HG03196 (cell line): ENCODE measurements around the gene FCN1.

Experiments used
- ATAC-seq: cut with Tn5 transposase; IDR thresholded peaks from one replicate; pipeline ENCODE4 v1.9.1; 2021; ENCODE audit not compliant: unreplicated experiment

FCN1 gene

DNA sequence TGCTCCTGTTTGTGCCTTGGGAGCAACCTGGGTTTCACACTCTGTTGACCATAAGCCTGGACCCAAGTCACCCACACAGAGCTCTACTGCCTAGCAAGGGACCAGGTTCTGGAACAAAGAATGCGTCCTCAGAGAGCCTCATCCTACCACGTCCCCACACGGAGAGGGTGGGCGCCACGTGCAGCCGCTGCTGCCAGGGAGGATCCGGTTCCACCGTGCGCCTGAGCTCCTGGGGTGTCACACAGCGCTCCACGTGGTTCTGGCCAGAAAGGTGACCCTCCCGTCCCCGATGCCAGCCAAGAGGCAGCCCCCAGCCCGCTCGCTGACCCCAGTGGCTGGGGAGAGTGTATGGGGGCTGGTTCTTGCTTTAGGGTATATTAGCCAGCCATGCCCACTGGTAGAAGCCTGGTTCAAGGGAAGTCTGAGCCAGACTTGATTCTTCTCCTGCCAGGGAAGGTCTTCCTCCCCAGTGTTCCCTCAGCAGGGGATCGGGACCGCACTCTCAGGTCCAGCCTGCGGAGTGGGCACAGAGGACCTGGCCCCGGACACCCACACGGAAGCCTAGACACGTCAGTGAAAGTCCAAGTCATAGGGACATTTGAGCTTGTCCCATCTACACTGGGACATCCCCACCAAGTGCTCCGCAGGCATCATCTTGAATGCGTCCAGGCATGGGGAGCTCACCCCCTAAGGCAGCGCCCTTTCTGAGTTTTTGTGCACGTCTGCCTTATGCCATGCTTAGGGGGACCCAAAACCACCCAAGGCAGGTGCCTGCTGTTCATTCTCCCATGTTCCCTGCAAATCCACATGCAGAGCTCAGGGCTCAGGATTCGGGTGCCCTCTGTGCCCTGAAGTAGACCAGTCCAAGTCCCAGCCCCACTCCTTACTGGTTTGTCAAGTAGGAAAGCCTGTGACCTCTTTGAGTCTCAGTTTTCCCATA is 2.4 kb downstream of the FCN1 start:
- no peak for ATAC-seq

DNA sequence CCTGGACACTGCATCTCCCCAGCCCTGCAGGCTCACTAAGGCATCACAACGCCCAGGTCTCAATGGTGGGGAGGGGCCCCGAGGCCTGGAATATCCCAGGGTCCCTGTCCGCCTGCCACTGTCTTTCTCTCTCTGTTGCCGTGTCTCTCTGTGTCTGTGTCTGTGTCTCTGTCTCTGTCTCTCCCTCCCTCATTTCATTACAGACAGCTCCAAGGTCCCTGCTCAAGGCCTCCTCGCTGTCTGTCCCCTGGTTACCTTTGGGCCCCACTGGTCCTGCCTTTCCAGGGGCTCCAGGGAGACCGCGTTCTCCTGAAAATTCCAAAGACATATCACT is 3.2 kb downstream of the FCN1 start:
- no peak for ATAC-seq

DNA sequence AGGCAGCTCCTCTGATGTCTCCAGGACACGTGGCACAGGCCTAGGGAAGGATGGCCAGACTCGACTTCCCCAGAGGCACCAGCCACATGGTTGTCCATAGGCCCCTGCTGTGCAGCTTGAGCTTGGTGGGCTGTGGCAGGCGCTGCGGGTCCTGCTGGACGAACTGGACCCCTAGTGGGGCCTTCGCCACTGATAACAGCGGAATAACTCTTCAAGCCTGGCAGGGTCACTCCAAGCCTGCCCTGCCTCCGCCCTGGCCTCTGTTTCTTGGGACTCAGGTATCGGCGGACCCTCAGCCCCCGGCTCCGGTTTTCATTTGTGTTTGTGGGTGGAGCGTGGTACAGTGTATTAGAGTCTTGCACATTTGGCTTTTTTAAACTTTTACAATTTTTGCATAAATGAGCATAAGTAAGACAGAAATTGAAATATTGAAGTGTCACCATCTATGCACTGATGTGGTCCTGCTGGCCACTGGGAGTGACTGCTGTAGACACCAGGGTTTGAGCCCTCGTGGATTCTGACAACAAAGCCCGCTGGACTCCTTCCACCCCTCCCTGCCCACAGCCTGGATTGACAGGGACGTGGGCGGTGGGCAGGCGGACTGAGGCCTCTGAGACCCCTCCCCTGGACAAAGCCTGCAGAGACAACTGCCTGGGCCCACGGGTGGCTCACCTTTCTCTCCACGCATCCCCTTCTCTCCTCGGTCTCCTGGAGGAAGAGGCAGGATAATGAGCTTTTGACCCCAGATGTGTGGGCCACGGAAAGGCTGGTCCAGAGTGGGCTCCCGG is 3.8 kb downstream of the FCN1 start:
- ATAC-seq: no peak

DNA sequence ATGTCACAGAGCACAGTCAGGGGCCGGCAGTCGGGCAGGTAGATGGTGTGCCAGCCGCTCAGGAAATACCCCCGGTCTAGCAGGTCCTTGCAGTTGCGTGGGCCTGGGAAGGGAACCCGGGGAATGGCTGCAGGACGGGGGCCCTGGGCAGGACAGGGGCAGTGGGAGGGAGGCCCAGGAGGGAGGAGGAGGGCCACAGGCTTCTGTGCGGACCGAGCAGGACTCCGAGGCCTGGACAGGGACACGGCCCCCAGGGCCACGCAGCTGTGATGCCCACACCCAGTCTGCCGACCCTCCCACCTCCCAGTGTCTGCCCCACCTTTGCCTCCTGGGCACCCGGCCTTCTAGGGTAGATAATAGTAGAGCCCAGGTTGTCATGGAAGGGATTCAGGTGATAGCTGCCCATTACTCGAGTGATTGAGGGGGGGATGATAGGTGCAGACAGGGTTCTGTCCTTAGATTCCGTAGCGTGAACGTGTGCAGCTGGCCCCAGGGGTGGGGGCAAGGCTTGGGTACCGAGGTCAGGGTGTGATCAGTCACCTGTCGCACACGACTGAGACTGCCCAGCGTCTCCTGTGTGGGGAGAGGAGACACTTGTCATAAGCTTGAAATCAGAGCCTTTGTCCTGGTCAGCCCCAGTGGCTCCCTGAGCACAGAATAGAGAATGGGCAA is 4.5 kb downstream of the FCN1 start:
- ATAC-seq: no peak

DNA sequence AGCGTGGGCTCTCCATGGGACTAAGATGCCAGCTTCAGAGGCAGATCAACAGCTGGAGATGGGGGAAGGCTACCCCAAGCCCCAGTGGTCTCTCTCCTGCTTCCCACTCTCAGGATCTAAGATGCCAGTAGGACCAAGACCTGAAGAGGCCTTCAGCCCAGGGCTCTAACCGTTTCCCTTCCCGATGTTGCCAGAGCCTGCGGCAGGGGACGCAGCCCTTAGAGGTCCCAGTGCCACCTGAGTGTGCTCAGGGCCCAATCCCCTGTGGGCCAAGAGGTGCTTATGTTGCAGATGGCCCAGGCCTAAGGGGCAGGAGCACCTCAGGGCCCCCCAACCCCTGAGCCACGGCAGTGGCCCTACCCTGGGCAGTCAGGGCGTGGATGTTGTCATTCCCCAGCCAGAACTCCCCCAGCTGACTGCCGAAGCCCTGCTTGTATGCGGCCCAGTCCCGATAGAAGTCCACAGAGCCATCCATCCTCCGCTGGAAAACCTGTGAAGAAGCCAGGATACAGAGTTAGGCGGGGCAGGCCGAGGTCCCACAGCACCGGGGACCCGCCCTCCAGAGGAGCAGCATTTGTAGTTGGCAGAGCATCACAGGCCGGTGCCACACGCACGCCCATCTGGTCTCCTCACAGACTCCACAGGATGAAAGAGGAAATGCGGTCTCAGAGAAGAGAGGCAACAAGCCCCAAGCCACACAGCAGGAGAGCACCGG is 5.4 kb downstream of the FCN1 start:
- ATAC-seq: no peak

DNA sequence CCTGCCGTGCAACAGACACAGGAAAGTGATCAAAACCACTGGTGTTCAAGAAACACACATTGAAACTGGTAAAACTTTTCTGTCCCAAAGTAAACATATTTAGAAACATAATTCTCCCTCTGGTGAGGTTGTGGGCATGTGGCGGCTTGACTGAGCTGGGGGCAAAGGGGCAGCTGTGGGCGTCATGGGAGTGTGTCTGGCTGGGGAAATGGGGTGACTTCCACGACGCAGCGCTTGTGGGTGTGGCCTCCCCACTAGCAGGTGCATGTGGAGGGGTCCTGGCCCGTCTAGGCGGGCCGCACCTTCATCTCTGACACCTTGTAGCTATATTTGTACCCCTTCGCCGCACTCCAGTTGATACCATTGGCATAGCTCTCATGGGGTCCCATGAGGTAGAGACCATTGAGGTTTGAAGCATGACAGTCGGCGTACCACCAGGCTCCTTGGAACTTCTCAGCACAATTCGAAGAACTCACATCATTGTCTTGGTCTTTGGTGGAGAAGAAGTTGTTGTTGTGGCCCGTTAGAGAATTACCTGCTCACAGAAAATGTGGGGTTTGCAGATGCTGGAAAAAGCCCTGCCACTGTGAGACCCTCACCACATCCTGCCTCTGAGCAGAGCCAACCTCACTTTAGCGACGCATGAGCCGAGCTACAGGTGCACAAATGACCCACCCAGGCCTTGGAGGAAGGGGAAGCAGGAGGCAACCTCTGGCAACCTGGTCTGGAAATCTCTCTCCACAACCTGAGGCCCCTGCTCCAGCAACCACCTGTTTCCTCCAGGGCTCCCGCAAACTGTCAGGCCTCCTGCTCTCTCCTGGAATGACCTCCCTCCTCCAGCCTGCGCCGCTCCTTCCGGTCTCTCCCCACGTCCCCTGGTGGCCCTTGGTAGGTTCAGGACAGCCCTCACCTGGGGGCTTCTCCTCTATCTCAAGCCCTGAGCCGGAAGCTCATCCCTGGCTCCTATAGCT is 7.9 kb downstream of the FCN1 start:
- no peak for ATAC-seq

DNA sequence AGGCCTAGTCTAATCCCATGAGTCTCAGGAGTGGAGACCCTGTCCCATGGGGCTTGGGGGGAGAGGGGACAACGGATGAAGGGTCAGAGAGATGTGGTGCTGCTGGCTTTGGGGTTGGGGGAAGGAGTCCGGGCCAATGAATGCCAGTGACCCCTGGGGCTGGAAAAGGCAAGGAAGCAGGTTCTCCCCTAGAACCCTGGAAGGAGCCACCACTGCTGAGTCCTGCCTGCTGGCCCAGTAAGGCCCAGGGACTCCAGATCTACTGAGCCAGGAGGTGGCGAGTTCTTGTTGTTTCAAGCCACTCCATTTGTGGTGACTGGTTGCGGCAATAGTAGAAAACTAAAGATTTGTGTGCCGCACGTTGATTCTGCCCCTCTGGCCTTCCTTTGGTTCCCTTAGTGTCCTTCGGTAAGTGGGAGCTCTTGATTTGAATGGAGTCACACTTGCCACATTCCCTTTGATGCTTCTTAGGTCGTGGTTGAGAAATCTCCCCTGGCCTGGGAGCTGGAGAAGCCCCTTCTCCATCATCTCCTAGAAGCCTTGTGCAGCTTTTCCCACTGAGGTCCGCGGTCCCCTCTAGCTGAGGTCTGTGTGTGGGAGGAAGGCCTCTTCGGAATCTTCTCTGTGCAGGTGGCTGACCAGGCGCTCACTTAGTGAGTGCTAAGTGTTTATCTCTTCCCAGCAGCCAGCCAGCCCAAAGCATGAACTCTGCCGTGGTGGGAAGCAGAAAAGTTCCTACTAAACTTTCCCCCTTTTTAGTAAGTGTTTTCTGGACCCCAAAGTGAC is 9.0 kb downstream of the FCN1 start:
- ATAC-seq: no peak

DNA sequence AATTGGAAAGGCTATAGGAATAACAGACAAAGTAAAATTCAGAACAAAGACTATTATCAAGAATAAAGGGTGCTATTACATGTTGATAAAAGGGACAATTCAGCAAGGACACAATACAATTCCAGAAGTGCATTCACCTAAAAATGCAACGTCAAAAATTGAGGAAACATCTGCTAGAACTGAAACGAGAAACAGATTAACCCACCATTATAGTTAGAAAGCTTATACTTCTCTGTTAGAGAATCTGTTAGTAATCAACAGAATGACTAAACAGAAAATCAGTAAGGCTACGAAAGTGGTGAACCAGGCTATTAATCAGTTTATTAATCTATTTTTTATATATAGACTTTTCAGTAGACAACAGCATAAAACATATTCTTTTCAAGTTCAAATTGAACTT is 14.8 kb downstream of the FCN1 start:
- ATAC-seq: no peak

DNA sequence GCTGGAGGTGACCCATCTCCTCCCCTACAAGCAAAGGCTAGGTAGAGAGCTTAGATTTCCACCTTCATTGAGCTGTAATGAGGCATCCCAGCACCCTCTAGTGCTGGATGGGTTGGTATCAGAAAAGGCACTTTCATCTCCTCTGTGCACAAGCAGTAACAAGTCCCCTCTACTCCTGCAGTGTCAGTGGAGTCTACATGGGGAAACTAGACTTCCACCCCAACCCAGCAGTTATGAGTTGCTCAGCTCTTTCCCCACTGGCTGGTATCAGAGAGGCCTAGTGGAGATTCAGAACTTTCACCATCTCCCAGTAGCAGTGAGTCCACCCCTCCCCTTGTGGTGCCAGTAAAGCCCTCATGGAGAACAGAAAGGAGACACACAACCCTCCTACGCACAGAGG is 17.9 kb downstream of the FCN1 start:
- ATAC-seq: no peak

DNA sequence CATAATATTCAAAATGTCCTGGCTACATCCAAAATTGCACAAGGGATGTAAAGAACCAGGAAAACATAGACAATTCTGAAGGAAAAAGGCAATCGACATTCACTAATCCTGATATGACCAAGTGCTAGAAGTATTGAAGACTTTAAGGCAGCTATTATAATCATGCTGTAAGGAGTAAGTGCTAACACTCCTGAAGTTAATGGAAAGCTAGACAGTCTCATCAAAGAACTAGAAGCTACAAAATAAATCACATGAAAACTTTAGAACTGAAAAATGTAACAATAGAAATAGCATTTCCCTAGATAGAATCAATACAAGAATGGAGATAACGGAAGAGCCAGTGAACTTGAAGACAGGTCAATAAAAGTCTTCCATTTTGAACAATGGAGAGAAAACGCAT is 18.5 kb downstream of the FCN1 start:
- ATAC-seq: no peak

DNA sequence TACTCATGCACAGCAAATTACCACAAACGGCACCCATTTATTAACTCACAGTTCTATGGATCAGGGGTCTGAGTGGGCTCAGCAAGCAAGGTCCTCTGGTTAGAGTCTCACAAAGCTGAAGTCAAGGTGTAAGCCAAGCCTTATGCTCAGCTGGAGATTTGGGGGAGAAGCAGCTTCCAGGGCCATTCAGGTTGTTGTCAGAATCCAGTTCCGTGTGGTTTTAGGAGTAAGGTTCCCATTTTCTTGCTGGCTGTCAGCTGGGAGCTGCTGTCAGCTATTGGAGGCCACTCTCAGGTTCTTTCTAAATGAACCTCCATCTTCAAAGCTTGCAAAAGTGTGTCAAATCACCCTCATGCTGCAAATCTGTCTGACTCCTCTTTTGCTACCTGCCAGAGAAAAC is 19.4 kb downstream of the FCN1 start:
- no peak for ATAC-seq

DNA sequence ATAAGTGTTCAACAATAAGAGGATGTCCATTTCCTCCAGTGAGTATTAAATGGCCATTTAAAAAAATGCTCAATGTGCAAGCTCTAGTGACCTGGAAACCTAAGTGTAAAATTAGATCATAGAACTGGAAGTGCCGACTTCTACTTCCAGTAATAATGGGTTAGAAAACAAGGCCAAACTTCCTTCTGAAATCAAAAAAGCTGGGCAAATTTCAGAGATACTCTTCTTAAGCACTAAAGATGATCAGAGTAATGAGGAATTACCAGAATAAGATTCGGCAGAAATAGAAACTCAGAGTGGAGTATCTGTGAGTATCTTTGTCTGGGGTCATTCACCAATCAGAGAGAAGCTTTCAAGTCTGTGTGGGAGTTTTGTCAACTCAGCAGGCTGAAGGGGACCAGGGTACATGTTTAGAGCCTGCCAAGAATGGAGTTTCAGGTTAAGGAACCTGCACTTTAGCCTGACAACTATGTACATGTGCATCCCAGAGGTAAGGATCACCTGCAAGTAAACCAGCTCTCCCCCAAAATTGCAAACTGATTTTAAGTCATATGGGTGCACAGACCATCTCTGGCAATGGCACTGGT is 20.0 kb downstream of the FCN1 start:
- no peak for ATAC-seq

DNA sequence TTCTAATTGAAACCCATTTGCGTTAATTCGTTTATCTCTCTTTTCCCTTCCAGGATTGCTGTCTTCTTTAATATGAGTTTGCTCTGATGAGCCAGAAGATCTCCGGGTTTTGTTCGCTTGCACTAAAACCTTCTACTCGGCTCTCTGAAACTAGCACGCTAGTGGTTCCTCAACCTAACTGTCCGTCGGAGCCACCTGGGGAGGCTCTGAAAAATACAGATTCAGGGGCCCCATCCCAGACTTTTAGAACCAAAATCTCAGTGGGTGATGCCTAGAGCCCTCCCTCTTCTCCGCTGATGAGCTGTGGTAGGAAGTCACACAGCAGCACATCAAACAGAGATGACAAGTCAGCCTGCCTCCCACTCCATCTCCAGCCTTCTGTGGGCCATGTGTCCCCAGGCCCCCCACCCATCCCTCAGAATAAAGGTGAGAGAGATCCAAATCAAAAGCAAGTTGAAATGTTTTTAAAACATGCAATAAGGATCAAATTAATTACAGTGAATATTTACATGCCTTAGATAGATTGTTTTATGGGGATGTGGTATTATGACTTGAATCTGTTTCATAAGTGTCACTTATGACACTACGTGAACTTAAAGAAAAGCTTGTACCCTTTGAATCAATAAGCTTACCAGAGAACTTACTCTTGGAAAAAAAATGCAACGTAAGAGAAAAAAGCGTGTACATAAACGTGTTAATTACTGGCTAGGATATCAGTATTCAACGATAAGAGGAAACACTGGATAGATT is 20.7 kb downstream of the FCN1 start:
- ATAC-seq: no peak

DNA sequence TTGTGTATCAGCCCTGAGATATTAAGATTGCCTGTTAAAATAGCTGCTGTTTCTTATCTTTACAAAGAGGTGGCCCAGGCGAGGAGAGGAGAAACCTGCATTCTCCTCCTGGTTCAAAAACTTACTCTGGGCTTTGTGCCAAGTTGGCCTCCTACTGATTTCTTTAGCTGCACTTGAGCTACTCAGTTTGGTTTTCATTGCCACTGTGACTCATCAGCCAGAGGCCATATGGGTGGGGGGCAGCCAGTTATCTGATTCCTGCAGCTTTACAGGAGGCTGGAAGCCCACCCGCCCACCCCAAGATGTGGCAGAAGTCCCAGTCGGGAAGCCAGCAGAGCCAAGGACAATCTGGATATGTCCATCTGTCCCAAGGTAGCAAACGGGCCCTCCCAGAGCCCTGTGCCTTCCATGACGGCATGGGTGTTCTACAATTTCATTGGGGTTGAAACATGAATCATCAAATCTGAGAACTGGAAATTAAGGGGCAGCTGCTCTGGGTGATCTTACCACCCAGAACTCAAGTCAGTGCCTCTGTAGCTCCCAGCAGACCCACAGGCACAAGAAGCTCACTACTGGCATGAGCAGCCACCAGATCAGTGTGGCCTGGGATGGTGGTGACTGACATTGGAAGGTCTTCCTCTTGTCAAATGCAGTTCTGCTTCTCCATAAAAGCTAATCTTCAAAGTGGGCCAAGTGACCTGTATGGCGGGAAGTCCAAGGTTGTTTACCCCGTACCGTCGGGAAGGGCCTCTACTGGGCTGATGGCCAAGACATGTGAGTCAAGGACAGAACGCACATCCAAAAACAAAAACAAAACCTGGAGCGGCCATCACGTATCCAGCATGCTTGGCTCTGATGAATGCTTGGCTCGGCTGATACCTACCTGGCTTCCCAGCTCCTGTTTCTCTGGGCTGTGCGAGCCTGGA is 21.5 kb downstream of the FCN1 start:
- ATAC-seq: no peak

DNA sequence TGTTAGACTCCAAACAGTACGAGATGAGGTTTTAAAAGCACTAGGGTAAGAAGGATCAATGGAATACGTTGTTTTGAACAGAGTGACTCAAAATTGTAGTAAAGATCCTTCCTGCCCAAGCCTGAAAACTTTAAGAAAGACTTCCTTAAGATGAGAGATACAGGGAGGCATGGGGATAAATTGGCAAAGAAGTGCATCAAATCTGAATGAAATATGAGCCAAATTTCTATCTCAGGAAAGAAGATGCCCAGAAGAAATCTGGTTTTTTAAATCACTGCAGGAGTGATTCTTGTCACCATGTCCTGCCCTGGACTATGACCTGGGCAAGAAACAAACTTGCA is 22.2 kb downstream of the FCN1 start:
- ATAC-seq: no peak

DNA sequence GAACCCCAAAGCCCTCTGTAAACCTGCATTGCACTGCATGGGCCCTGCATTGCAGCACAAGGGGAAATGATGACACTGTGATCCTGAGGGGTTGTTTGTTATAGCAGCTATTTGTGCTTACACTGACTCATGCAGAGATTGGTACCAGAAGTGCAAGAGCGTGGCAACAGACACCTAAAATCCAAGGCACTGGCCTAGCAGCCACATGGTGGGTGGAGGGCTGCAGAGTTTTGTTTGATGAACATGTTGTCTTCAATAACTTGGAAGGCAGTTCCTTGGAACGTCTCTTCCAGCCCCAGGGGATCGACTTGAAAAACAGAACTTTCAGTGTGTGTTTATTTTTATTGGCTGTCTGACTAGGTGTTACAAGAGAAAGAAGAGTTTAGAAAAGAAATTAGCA is 22.6 kb downstream of the FCN1 start:
- no peak for ATAC-seq

DNA sequence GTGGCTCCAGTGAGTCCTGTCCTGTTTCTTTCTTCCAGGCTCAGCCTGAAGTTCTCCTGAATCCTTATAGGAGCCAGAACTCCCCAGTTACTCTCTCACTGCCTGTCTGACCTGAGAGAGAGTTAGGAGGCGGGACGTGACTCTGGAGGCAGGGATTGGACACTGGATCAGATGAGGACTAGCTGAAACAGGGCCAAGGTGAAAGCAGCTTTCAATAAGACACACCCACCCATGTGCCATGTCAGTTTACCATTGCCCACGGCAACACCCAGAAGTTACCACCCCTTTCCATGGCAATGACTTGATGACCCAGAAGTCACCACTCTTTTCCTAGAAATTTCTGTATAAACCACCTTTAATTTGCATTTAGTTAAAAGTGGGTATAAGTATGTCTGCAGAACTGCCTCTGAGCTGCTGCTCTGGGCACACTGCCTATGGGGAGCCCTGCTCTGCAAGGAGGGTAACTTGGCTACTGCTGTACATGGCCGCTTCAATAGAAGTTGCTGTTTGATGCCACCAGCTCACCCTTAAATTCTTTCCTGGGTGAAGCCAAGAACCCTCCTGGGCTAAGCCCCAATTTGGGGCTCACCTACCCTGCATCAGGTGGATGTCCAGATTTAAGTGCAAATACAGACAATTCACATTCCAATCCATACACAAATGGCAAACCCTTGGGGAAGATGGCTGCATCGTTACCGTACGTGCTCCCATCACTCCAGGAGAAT is 23.4 kb downstream of the FCN1 start:
- no peak for ATAC-seq
